ENCODE measurements around the gene ELOVL7.
"Not testable (repeated sequence)": the region's sequence is repeated elsewhere in the genome, so short reads cannot be mapped to it uniquely, and the experiment has no call there.

ELOVL7 gene

DNA sequence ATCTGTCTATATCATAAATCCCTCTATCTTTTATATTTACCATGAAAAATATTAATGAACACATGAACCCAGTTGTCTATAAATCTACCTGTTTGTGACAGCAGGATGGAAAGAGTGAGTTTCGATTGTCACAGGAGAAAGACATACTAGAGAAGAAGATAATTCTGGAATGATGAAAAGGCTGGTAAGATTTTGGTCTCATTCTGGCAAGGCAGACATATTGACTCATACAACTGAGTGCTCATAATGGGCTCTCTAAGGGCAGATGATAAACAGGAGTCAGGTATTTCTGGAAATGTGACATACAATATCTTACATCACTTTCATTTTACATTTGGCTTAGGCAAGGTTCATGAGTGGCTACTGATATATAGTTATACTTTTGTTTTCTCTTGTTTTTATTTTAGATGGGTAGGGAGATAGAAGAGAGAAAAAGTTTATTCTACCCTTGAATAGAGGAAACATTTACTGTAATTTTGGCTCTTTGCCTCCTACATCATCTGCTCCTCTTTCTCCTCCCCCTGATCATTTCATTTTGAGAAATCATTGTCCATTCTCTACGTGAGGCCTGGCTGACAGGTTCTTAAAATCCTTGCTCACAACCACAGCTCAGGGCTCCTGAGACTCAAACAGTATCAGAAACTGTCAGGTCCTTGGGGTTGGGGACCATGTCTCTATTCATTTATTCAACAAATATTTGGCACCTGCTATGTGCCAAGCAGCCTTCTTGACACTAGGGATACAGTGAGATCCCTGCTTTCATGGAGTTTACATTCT lies 14.4 kb downstream of the ELOVL7 start:
- DNase-seq = no peak

DNA sequence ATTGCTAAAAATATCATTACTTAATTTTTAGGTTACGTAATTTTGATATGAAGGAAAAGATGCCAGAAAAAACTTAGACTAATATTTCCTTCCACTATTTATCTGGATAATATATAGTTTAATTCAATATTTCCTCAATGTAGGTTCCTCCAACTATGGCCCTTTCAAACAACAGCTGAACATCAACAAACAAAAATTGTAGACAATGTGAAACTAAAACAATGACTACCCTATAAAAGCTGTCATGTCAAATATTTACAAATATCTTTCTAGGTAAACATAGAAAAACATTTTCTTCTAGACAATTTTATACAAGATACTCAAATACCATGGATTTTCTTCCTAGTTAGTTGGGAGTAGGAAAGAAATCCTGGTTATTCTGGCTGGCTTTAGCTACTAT lies 16.9 kb downstream of the ELOVL7 start:
- no peak for DNase-seq

DNA sequence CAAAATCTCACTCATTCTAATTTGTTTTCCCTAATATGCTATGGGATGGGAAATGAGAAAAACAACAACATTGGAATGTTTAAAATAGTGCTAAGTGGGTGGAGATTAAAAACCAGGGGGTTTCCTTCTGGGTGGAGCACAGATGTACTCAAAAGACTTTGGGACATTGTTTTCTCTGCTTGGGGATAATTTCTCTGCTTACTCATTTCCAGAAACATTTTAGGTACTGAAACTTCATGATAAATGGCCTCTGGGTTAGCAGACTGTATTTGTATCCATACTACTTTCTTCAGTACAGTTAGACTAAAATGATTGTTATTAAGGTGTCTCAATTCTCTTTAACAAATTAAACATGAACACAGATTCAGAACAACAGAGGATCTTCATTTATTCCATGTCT lies 17.4 kb downstream of the ELOVL7 start:
- DNase-seq = no peak

DNA sequence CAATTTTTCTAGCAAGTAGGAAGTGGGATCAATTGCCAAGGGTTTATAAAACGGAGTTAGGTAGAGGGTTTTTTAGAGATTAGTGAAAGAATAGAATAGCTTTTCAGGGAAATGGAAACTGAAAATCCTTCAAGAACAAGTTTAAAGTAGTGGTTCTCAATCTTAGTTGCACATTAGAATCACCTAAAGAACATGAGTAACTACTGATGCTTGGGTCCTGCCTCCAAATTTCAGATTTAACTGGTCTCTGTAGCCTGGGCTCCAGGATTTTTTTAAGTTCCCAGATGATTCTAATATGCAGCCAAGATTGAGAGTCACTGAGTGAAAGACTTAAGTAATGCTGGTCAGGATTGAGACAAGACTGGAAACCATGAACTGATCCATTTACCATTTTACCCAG lies 20.5 kb downstream of the ELOVL7 start:
- DNase-seq = no peak

DNA sequence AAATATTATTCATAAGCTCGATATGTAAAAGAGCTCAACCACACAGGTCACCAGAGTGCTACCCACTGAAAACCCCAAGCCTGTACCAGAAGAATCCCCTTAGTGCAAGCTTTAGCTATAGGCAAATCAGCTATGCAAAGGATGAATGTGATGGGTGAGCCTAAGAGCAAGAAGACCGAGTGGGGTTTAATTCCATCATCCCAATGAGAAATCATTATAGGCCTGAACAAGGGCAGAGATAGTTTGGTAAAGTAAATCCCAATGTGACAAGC lies 21.8 kb downstream of the ELOVL7 start:
- DNase-seq = no peak

DNA sequence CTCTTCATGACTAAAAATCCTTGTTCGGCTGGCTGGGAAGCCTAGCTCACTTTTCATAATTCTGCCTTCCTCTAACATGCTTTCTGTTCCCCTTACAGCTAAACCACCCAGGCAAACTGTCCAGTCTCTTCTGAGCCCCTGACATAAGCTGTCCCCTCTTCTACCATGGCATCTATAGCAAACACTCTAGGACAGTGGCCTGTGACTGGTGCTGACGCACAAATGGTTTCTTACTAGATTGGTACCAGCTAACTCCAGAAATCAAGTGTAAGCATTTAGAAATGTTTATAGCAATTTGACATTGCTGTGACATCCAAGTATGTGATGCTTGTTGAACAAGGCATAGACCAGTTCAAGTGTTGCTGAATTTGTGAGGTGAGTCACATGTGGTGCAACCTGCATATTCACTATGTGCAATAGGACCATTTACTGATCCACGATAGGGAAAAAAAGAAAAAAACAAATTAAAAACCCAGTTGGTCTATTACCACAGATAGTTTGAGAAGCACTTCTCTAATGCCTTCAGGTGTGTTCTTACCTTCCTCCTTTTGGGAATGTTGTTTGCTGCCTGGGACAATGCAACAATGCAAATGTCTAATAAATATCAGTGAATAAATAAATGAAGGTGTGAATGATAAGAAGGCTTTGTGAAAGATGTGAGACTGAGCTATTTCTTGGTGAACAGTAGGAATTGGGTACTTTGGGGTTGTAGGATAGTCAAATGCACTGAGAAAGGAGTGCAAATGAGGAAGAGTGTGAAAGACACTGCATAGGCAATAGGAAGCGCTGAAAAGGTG lies 22.4 kb downstream of the ELOVL7 start:
- DNase-seq = no peak

DNA sequence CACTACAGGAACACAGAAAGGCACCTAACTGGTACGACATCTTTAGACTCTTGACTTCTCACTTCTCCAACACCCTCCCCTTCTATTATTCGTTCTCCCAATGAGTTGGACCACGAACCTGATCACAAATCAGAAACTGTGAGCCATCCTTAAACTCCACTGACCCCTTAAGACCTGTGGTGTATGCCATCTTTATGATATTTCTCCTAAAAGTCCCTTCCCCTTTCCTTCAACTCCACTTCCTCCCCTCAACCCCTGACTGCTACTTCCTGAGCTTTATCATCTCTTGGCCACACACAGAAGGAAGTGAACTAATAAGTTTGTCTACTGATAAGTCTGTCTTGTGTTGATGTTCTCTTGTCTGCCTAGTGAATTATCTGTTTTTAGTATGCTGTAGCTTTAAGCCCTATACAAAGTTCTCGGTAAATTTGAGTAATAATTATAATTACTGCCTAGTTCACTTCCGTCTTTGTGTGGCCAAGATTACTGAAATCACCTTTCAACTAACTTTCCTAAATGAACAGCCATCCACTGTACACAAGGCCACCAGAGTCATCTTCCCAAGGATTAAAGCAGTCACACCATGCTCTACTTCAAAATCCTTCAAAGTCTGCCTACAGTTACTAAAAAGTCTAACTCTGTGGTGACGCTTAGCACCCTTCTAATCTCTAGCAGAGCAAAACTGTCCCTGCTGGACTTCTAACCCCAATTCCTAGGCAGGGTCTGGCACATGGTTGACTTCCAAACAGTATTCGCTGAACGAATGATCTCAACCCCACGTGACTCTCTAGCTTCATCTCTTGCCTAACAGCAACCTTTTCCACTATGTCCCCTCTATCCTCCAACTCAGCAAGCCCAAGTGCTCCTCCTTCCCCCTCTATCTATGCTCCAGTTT lies 23.2 kb downstream of the ELOVL7 start:
- DNase-seq = no peak

DNA sequence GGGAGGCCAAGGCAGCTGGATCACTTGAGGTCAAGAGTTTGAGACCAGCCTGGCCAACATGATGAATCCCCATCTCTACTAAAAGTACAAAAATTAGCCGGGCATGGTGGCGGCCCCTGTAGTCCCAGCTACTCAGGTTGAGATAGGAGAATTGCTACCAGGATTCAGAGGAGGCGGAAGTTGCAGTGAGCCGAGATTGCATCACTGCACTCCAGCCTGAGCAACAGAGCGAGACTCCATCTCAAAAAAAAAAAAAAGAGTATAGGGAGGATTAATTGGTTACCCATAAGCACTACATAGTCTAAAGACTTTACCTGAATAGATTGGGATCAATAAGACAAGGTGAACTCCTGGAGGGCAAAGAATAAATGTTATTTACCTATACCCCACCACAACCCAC lies 27.9 kb downstream of the ELOVL7 start:
- DNase-seq = not testable (repeated sequence)

DNA sequence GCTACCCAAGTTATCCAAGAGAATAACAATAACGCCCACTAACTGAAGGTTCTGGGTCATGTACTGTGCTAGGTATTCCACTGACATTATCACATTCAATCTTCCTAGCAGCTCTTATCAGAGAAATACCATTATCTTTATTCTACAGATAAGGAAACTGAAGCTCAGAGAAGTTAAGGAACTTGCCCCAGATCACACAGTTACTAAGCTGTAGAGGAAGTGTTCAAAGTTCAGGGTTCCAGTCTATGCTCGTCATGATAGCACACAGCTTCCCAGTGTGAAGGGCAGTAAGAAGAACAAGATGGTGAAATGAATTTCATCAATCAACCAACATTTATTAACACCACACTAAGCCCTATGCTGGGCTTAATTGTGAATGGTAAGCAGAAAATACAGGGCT lies 29.6 kb downstream of the ELOVL7 start:
- no peak for DNase-seq

DNA sequence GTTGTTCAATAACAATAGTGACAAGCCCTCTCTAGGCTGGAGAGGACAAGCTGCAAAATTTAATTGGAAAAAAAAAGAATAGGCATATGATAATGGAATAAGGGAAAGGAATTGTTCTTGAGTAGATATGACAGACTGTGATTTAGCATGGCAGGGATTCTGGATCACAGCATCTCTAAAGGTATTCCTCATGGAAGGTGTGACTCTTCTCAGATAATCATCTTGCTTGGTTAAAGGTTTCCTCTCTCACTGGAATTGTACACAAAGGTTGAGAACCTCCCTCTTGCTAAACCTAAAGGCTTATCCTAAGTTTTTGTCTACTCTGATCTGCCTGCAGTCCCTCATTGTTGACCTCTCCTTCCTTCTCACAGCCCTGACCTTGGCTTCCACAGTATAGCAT lies 31.6 kb downstream of the ELOVL7 start:
- DNase-seq = no peak

DNA sequence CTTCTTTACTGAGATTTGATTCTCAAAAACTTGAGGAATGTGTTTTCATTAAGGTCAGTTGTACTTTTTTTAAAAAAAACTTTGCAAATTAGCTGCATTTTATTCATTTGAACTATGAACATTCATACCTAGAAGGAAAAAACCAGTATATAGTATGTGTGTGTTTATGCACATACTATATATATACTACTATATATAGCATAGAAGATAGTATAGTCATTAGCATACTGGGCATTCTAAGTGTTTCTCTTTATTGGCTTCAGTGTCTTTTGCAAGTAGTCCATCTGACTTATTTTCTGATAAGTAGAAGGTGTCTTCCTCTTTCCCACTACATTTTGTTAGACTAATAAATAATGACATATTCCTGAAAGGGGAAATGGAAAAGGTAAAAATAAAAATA lies 33.0 kb downstream of the ELOVL7 start:
- no peak for DNase-seq

DNA sequence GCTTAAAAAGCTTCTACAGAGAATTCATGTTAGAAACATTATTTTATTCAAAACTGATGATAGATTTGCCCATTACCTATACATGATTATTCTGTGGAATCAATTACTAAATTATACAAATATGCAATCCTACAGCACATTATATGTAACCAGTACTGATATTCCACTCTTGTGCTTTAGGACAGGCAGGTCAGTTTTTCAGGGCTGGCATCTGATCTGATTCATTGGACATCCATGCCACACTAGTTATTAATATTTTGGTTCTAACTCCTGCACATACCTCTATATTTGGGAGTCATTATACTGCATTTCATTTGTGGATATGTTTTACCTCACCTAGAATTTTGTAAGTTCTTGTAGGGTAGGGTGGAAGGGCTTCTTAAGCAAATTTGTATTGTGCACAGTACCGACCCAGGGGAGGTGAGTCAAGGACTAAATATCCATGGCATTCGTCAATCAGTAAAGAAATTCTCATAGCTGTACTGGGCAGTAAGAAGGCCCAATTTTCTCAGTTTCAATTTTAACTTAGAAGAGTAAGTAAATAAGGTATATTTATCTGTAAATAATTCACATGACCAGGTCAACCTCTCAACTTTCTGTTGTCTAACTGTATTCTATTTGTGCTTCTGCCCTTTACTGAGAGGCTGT lies 33.5 kb downstream of the ELOVL7 start:
- no peak for DNase-seq

DNA sequence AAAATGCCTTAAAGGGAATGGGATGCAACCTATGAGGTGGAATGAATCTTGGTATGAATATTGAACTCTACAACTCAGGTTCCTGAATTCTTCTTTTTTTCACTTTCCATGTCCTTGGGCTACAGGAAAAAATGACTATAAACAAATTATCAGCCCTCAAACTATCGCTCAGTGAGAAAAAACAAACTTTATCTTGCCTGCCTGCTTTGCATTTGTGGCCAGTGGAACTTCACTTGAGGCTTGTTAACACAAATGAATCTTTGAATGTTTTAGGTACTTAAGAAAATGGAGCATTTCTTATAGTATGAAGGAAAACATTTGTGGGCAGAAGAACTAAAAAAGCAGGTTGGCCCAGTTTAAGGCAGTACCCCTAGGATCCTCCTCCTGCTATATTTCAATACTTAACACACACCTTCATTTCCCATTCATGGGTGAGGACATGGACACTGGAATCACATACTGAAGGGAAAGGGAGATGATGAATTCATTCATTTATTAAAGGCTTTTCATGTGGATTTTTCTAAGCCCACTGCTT lies 34.1 kb downstream of the ELOVL7 start:
- no peak for DNase-seq

DNA sequence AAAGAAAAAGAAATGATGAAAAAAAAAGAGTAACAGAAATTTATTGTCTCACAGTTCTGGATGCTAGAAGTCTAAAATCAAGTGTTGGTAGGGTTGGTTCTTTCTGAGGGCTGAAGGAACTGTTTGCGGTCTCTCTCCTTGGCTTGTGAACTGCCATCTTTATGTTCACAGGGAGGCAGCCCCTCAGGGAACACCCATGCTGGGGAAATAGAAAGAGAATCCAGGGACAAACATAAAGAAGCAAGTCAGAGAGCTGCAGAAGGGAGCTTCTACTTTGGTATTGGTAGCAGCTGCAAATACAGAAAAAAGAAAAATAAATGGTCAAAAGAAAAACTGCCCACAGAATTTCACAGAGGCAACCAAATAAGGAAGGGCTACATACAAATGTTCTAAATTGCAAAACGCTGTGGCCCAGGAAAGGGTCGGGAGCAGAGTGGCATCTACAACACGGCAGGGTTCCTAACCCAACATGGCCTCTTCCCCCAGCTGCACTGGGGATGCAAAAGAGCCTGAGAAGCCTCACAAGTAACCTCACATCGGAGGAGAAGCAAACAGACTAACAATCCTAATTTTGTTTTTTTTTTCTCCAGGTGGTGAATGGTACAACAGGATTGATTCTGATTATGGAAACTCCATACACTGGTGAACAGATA lies 37.4 kb downstream of the ELOVL7 start:
- DNase-seq = no peak

DNA sequence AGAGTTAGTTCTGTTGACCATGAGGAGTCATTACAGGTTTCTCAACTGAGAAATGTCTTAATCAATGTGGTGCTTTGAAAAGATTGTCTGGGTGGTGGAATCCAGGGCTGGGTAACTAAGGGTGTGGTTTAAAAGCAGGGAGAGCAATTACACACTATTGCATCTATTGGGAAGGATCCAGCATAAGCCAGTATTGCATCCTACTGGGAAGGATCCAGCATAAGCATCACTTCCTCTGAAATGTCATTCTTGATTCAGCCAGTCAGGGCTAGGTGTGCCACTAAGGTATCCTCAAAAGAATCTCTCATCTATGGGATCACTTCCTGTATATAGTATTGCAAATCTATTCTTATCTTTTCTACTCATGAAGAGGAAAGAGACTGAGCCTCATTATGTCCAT lies 38.6 kb downstream of the ELOVL7 start:
- DNase-seq = no peak

DNA sequence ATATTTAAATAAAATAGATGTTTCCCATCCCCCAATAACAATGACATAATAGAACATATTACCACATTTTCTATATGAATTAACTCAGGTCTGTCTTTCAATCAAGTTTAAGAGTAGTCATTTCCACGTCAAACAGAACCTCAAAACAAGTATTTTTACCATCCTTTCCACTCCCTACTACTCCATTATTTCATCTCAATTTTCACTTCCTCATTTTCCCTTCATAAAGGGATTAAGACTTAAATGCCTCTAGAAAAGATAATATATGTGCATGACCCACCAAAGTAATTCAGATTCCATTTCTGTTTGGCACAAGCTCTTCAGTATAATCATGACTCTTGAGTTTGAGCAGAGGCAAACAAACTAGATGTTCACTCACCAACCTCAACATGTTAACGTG lies 40.4 kb downstream of the ELOVL7 start:
- DNase-seq = no peak

DNA sequence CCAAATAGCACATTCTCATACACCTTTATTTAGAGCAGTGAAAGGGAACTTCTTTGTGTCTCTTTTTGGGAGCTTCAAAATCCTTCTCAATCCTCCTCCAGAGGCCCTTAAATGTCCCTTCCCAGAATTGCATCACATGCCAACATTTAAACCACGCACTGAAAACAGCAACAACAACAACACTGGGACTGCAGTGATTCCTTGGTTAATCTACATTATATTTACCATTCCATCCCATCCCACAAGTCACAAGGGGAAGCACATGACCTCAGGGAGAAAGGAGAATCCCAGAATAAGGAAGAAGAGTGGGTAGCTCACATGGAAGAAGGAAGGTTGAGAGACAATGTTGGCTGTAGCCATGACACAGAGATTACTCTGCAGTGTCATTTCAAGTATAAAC lies 41.1 kb downstream of the ELOVL7 start:
- DNase-seq = no peak

DNA sequence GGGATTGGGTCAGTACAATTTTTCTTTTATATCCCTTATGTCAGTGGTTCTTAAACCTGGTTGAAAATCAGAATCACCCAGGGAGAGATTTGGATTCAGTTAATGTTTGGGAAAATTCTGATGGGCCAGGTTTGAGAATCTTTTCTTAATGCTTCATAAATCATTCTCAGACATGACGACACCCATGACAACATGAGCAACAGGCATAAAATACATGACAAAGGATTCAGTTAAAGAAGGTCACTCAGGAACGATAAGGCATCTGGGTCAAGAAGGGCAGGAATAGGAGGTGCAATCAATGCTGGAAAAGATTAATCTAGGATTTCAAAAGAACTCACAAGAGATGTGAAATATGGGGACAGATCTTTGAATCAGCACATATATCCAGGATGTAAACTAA lies 41.8 kb downstream of the ELOVL7 start:
- no peak for DNase-seq

DNA sequence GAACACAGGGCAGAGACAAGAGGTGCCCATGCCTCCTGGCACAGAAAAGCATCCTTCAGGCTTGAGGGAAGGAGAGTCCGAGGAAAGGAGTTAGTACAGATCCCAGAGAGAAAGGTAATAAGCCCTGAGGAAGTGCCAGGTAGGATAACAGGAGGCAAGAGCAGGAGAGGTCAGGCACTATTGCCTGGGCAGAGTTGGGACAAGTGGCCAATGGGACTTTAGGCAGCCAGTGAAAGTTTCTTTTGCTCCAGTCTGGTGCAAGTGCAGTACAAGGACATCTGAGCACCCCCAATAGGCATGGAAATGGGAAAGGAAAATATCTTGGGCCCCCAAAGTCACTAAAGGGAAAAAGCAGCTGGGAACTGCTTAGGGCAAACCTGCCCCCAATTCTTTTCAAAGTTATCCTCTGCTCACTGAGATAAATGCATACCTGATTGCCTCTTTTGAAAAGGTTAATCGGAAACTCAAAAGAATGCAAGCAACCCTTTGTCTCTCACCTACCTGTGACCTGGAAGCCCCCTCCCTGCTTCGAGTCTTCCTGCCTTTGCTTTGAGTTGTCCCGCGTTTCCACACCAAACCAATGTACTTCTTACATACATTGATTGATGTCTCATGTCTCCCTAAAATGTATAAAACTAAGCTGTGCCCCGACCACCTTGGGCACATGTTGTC lies 46.5 kb downstream of the ELOVL7 start:
- DNase-seq = no peak

DNA sequence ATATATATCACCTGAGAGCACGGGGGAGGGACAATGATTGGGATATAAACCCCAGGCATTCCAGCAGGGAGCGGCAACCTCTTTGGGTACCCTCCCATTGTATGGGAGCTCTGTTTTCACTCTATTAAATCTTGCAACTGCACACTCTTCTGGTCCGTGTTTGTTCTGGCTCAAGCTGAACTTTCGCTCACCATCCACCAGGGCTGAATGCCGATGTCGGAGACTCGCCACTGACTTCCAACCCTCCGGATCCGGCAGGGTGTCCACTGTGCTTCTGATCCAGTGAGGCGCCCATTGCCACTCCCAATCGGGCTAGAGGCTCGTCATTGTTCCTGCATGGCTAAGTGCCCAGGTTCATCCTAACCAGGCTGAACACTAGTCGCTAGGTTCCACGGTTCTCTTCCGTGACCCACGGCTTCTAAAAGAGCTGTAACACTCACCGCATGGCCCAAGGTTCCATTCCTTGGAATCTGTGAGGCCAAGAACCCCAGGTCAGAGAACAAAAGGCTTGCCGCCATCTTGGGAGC lies 48.6 kb downstream of the ELOVL7 start:
- DNase-seq = not testable (repeated sequence)

DNA sequence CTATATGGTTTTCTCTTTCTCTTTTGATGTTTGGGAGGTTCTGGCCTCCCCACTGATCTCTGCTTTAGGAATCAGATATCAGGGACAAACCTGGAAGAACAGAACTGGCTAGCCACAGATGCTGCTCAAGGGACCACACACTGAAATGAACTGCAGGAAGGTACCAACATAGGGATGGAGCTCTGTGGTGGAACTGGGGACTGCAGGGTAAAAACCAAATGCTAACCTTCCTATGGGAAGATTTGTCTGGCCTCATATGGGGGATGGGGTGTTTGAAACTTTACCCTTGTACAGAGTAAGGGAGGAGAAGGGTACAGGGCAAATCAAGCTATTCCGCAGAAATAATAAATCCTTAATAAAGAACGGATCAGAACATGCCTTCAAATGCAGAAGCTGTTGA lies 49.4 kb downstream of the ELOVL7 start:
- no peak for DNase-seq

DNA sequence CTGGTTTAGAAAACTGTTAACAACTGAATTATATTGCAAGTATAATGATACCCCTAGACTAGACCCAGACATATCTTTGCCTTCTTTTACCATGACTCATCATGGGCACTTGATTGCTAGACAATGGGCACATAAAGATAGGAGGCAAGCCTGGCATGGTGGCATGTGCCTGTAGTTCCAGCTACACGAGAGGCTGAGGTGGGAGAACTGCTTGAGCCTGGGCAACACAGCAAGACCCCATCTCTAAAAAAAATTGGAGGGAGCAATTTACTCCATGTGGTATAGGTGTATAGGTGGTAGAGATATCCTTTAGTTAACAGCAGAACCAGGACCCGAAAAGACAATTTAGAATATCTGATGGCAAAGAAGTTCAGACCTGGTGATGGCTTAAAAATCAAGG lies 51.6 kb downstream of the ELOVL7 start:
- no peak for DNase-seq
